ENCODE data around the gene SCGB1C1.

DNA sequence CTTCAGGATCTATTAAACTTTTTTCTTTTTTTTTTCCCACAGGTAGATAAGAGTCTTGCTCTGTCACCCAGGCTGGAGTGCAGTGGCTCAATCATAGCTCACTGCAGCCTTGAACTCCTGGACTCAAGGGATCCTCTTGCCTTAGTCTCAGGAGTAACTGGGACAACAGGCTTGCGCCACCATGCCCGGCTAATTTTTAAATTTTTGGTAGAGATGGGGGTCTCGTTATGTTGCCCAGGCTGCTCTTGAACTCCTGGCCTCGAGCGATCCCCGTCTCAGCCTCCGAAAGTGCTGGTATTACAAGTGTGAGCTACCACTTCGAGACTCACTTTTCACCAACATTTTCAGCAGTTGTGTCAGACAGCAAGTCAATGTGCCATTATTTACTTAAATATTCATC is 42.3 kb downstream of the SCGB1C1 start:
- TF ChIP-seq ERF (CRISPR knock-in tag; IDR thresholded peaks at IDR 0.05) (no peak), ZNF311 (CRISPR knock-in tag; IDR thresholded peaks at IDR 0.05) (no peak)
- TF ChIP-seq, protein P1, sequence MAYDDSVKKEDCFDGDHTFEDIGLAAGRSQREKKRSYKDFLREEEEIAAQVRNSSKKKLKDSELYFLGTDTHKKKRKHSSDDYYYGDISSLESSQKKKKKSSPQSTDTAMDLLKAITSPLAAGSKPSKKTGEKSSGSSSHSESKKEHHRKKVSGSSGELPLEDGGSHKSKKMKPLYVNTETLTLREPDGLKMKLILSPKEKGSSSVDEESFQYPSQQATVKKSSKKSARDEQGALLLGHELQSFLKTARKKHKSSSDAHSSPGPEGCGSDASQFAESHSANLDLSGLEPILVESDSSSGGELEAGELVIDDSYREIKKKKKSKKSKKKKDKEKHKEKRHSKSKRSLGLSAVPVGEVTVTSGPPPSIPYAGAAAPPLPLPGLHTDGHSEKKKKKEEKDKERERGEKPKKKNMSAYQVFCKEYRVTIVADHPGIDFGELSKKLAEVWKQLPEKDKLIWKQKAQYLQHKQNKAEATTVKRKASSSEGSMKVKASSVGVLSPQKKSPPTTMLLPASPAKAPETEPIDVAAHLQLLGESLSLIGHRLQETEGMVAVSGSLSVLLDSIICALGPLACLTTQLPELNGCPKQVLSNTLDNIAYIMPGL (CRISPR knock-in tag; IDR thresholded peaks at IDR 0.05): no peak

Data from K562 (cell line).